GM12878 (cell line): ENCODE results near the gene PTPRD. TPM values are rescaled to one million over a fixed set of nuclear protein-coding genes. Genes with fewer than 3 reads are reported as not detected.

Source experiments
- ATAC-seq: fragments of 200-7000 bp; cut with Tn5 transposase; 3 replicates; pipeline ENCODE4 v1.9.1; 2020; ENCODE audit warnings: mild to moderate bottlenecking, moderate library complexity
- BruUV-seq: library from RNA; stranded (reverse); fragments of 400-500 nt; replicated peaks from 2 replicates; lab custom pipeline; 2021; lab: Mats Ljungman, UMichigan
- CTCF ChIA-PET: fragments of 300-600 bp; sonication (Branson Sonifier 250); formaldehyde crosslinking; extraction: SDS; loops from one replicate; lab custom pipeline; 2021; ENCODE audit warnings: inconsistent platforms; lab: Yijun Ruan, JAX
- POLR2A ChIA-PET: fragments of 350-600 bp; formaldehyde crosslinking; extraction: SDS; loops from one replicate; lab custom pipeline; 2021; ENCODE audit warnings: inconsistent platforms; lab: Charles Lee
- RAD21 ChIA-PET: fragments of 300-600 bp; sonication (Branson Sonifier 250); formaldehyde crosslinking; loops from one replicate; lab custom pipeline; 2023; ENCODE audit warnings: antibody characterized with exemption; ENCODE audit not compliant: unreplicated experiment; lab: Charles Lee
- SMC1A ChIA-PET: fragments of 300-600 bp; sonication (Branson Sonifier 250); formaldehyde crosslinking; loops from one replicate; lab custom pipeline; 2023; ENCODE audit not compliant: unreplicated experiment, uncharacterized antibody; lab: Charles Lee
- DNase-seq: peaks from one replicate; pipeline ENCODE4 v3.0.0-alpha.2; 2011; ENCODE audit warnings: low read depth, low spot score
- FAIRE-seq: peaks from 3 replicates; lab custom pipeline; 2011; peaks lifted over from hg19 to GRCh38; lab: Jason Lieb, UNC
- H2AFZ ChIP-seq: 2 replicates; pipeline ENCODE4 v1.6.0; 2011; ENCODE audit warnings: low read depth, low read length, control low read depth; ENCODE audit not compliant: control insufficient read depth
- H3K27ac ChIP-seq: 2 replicates; pipeline ENCODE4 v1.5.1; 2011; ENCODE audit warnings: control low read depth; ENCODE audit not compliant: control insufficient read depth, insufficient read depth
- H3K27me3 ChIP-seq, 2 experiments: replicated peaks in 1 of 2; 2 replicates each; pipeline versions ENCODE4 v1.6.0 to v1.6.1; 2011; ENCODE audit warnings: low read length in 1 of 2; ENCODE audit not compliant: control insufficient read depth in 2 of 2, insufficient read depth in 2 of 2
- H3K36me3 ChIP-seq, 2 experiments: 2 replicates each; pipeline ENCODE4 v1.5.1; 2011; ENCODE audit warnings: low read length in 1 of 2; ENCODE audit not compliant: control insufficient read depth in 2 of 2, insufficient read depth in 2 of 2
- H3K4me1 ChIP-seq: 2 replicates; pipeline ENCODE4 v1.6.1; 2011; ENCODE audit warnings: mild to moderate bottlenecking, low read length, moderate library complexity, mixed read lengths; ENCODE audit not compliant: control insufficient read depth, insufficient read depth
- H3K4me2 ChIP-seq: 2 replicates; pipeline ENCODE4 v1.6.0; 2011; ENCODE audit warnings: control low read depth; ENCODE audit not compliant: control insufficient read depth, insufficient read depth
- H3K4me3 ChIP-seq: fragments of 200-600 bp; sonication (generic); 2 replicates; pipeline ENCODE4 v1.5.1; 2016
- H3K79me2 ChIP-seq: 2 replicates; pipeline ENCODE4 v1.6.0; 2011; ENCODE audit warnings: low read length; ENCODE audit not compliant: control insufficient read depth, insufficient read depth
- H3K9ac ChIP-seq: 2 replicates; pipeline ENCODE4 v1.8.0; 2011; ENCODE audit warnings: low read length, control low read depth, mixed read lengths; ENCODE audit not compliant: control insufficient read depth, insufficient read depth
- H3K9me3 ChIP-seq: replicated peaks from 3 replicates; pipeline ENCODE4 v1.5.1; 2011; ENCODE audit warnings: mild to moderate bottlenecking, low read length; ENCODE audit not compliant: control insufficient read depth, insufficient read depth
- H4K20me1 ChIP-seq: 2 replicates; pipeline ENCODE4 v1.6.0; 2011; ENCODE audit not compliant: control insufficient read depth, insufficient read depth
- CBFB ChIP-seq: IDR thresholded peaks from 2 replicates; pipeline ENCODE4 v1.6.1; 2016; ENCODE audit warnings: antibody characterized with exemption, low read depth
- CEBPZ ChIP-seq: fragments of 150-350 bp; IDR thresholded peaks from 2 replicates; pipeline ENCODE4 v1.6.1; 2016; ENCODE audit warnings: low read depth, low read length
- EED ChIP-seq: sonication (generic); IDR thresholded peaks from 2 replicates; pipeline ENCODE4 v1.6.1; 2016; ENCODE audit warnings: antibody characterized with exemption, low read depth
- KDM1A ChIP-seq: fragments of 200-600 bp; sonication (generic); IDR thresholded peaks from 2 replicates; pipeline ENCODE4 v1.6.1; 2016; ENCODE audit warnings: borderline replicate concordance
- MXI1 ChIP-seq: fragments of 150-350 bp; IDR thresholded peaks from 2 replicates; pipeline ENCODE4 v1.6.1; 2011; ENCODE audit warnings: low read depth, mild to moderate bottlenecking, inconsistent platforms, low read length, improper control_type of control experiment
- PKNOX1 ChIP-seq: fragments of 450-650 bp; IDR thresholded peaks from 2 replicates; pipeline ENCODE4 v1.6.1; 2016; ENCODE audit warnings: mild to moderate bottlenecking
- RELA ChIP-seq: fragments of 450-650 bp; IDR thresholded peaks from 2 replicates; pipeline ENCODE4 v1.8.0; 2014; ENCODE audit warnings: borderline replicate concordance; ENCODE audit not compliant: partially characterized antibody
- SMAD1 ChIP-seq: fragments of 450-650 bp; IDR thresholded peaks from 2 replicates; pipeline ENCODE4 v1.6.1; 2018; ENCODE audit warnings: mild to moderate bottlenecking, low read depth; ENCODE audit not compliant: partially characterized antibody
- SMARCA5 ChIP-seq: fragments of 450-650 bp; IDR thresholded peaks from 2 replicates; pipeline ENCODE4 v1.6.1; 2017; ENCODE audit warnings: mild to moderate bottlenecking
- SP1 ChIP-seq: IDR thresholded peaks from one replicate; pipeline ENCODE4 v1.6.1; 2011; ENCODE audit warnings: low read depth, low read length
- SREBF2 ChIP-seq: IDR thresholded peaks from 2 replicates; pipeline ENCODE4 v1.6.1; 2012; ENCODE audit warnings: mild to moderate bottlenecking, low read length
- STAT1 ChIP-seq: fragments of 450-650 bp; conservative IDR thresholded peaks from 2 replicates; pipeline ENCODE4 v1.6.1; 2014; ENCODE audit warnings: antibody characterized with exemption, mild to moderate bottlenecking
- STAT3 ChIP-seq: IDR thresholded peaks from 2 replicates; pipeline ENCODE4 v1.6.1; 2011; ENCODE audit warnings: low read depth, low read length, improper control_type of control experiment
- TCF3 ChIP-seq: IDR thresholded peaks from 2 replicates; pipeline ENCODE4 v1.6.1; 2012; ENCODE audit warnings: low read depth, mild to moderate bottlenecking, low read length, borderline replicate concordance; ENCODE audit not compliant: insufficient read depth
- ZNF274 ChIP-seq: IDR thresholded peaks from one replicate; pipeline ENCODE4 v1.8.0; 2011; ENCODE audit not compliant: insufficient read length, insufficient read depth
- ZNF592 ChIP-seq: fragments of 450-650 bp; IDR thresholded peaks from 2 replicates; pipeline ENCODE4 v1.6.1; 2017; ENCODE audit warnings: mild to moderate bottlenecking, moderate library complexity
- ZSCAN29 ChIP-seq: fragments of 450-650 bp; IDR thresholded peaks from 2 replicates; pipeline ENCODE4 v1.6.1; 2017; ENCODE audit warnings: mild to moderate bottlenecking, moderate library complexity
- in situ Hi-C: fragments of 300-500 bp; cut with MboI; formaldehyde crosslinking; loops from 9 replicates; pipeline ENCODE4 v1.14.3; 2018; ENCODE audit warnings: mixed read lengths
- intact Hi-C: fragments of 100-400 bp; cut with micrococcal nuclease; formaldehyde crosslinking; loops from one replicate; pipeline ENCODE4 v1.14.2; 2022; ENCODE audit not compliant: unreplicated experiment
- polyA plus RNA-seq, 11 experiments: library from polyadenylated mRNA; depleted of rRNA in 4 of 11; unstranded in 6 of 11; stranded (reverse) in 5 of 11; fragments of >200 nt; fragmentation: Nextera tagmentation in 4 of 11; fragmentation: Illumina TruSeq in 1 of 11; extraction: Ambion mirVana in 4 of 11; extraction: Trizol in 1 of 11; gene quantifications; 1 replicate in 1 of 11; 2 replicates in 10 of 11; pipeline versions ENCODE4 v1.2.1 to v1.2.3, GENCODE V29; 2011 to 2016; ENCODE audit warnings: inconsistent platforms in 2 of 11, missing spikeins in 2 of 11, low read depth in 1 of 11
- total RNA-seq, 4 experiments: library from RNA; depleted of rRNA in 3 of 4; stranded (reverse); fragments of >200 nt in 3 of 4; fragmentation: Illumina TruSeq in 1 of 4; extraction: Trizol in 1 of 4; gene quantifications; 2 replicates each; pipeline versions ENCODE4 v1.2.1 to v1.2.3, GENCODE V29; 2013 to 2021

The PTPRD gene
- total and polyA plus RNA-seq, 10 of the 15 experiments (the other 5 are each of a cell fraction or from before 2014, with no cell fraction given): under 0.01 to 0.05 (median 0.01) TPM; not detected in 7

GRCh38 chr9:10237584-10237983 lies 375.2 kb downstream of the PTPRD start:
- Histone ChIP-seq H2AFZ (no peak overlapping the region), H3K27ac (no peak overlapping the region), H3K36me3 (no peaks in the 10 kb centered on the region), H3K4me1 (no peaks in the 10 kb centered on the region), H3K4me3 (no peak overlapping the region), H4K20me1 (no peaks in the 10 kb centered on the region), H3K9me3 (no peaks in the 10 kb centered on the region), H3K9ac (no peak overlapping the region), H3K79me2 (no peaks in the 10 kb centered on the region), H3K4me2 (no peak overlapping the region), H3K27me3 (no peaks in the 10 kb centered on the region)
- ChIA-PET CTCF (no interaction called here), SMC1A (no interaction called here), POLR2A (no interaction called here), RAD21 (no interaction called here)
- DNase-seq (no peak), ATAC-seq (no peak), FAIRE-seq (no peak)
- in situ Hi-C loops (no loop called here), intact Hi-C loops (no loop called here)
- BruUV-seq: no TSS peak
- TF ChIP-seq TCF3 (no peak), SP1 (no peak), STAT1 (no peak), ZNF274 (no peak), ZSCAN29 (no peak), STAT3 (no peak), SMARCA5 (no peak), CEBPZ (no peak), SMAD1 (no peak), KDM1A (no peak), MXI1 (no peak), SREBF2 (no peak), ZNF592 (no peak), RELA (no peak), CBFB (no peak), PKNOX1 (no peak), EED (no peak)
